Stimulated activated CD4-positive, alpha-beta T cell treated with anti-CD3 and anti-CD28 coated beads, Interleukin-2, amount 100 ng/mL, for 4 hours (primary cell): ENCODE results near the gene MLXIP.

Experiments
- DNase-seq: peaks from one replicate; pipeline ENCODE4 v3.0.0-alpha.2; 2020; ENCODE audit warnings: low read depth

Gene MLXIP

GRCh38 chr12:122126713-122127597, 48.4 kb downstream of the MLXIP start:
- no peak for DNase-seq

GRCh38 chr12:122127839-122128238, 49.3 kb downstream of the MLXIP start:
- no peak for DNase-seq

GRCh38 chr12:122128481-122128880, 49.9 kb downstream of the MLXIP start:
- no peak for DNase-seq

GRCh38 chr12:122129131-122129530, 50.6 kb downstream of the MLXIP start:
- DNase-seq: no peak

GRCh38 chr12:122130150-122130549, 51.6 kb downstream of the MLXIP start:
- no peak for DNase-seq

- DNase-seq: no peak
Measured at GRCh38 chr12:122133192-122133950, 54.8 kb downstream of the MLXIP start.

- no peak for DNase-seq
Measured at GRCh38 chr12:122135437-122136031, 57.0 kb downstream of the MLXIP start.

GRCh38 chr12:122137229-122137628, 58.7 kb downstream of the MLXIP start:
- DNase-seq: no peak

GRCh38 chr12:122137681-122138080, 59.1 kb downstream of the MLXIP start:
- no peak for DNase-seq

GRCh38 chr12:122138181-122138580, 59.6 kb downstream of the MLXIP start:
- no peak for DNase-seq

- DNase-seq: no peak
Measured at GRCh38 chr12:122138616-122139015, 60.1 kb downstream of the MLXIP start.

GRCh38 chr12:122139266-122139665, 60.7 kb downstream of the MLXIP start:
- no peak for DNase-seq

GRCh38 chr12:122139941-122140340, 61.4 kb downstream of the MLXIP start:
- DNase-seq: no peak

GRCh38 chr12:122140467-122141257, 62.1 kb downstream of the MLXIP start:
- no peak for DNase-seq

GRCh38 chr12:122141911-122142725, 63.6 kb downstream of the MLXIP start:
- DNase-seq: no peak

GRCh38 chr12:122142857-122143256, 64.3 kb downstream of the MLXIP start:
- DNase-seq: no peak

- DNase-seq: no peak
Measured at GRCh38 chr12:122144885-122145284, 66.3 kb downstream of the MLXIP start.

GRCh38 chr12:122145505-122146330, 67.2 kb downstream of the MLXIP start:
- DNase-seq: no peak

GRCh38 chr12:122147514-122148290, 69.1 kb downstream of the MLXIP start:
- no peak for DNase-seq
